Stimulated activated CD4-positive, alpha-beta T cell treated with anti-CD3 and anti-CD28 coated beads, Interleukin-4, amount 100 ng/mL, for 24 hours (primary cell): ENCODE data around the gene SLC43A1.

Experiments
- DNase-seq: peaks from one replicate; pipeline ENCODE4 v3.0.0-alpha.2; 2020

SLC43A1 gene

GRCh38 chr11:57479021-57479663 is 36.4 kb downstream of the SLC43A1 start:
- no peak for DNase-seq

- DNase-seq: no peak
Measured at GRCh38 chr11:57477507-57478189, 37.9 kb downstream of the SLC43A1 start.

GRCh38 chr11:57476757-57477506 is 38.6 kb downstream of the SLC43A1 start:
- no peak for DNase-seq

- no peak for DNase-seq
Measured at GRCh38 chr11:57476047-57476756, 39.3 kb downstream of the SLC43A1 start.

- DNase-seq: no peak
Measured at GRCh38 chr11:57475671-57476046, 39.8 kb downstream of the SLC43A1 start.

GRCh38 chr11:57475191-57475590 is 40.3 kb downstream of the SLC43A1 start:
- DNase-seq: no peak

- DNase-seq: no peak
Measured at GRCh38 chr11:57474803-57475115, 40.7 kb downstream of the SLC43A1 start.

- no peak for DNase-seq
Measured at GRCh38 chr11:57474017-57474802, 41.3 kb downstream of the SLC43A1 start.

GRCh38 chr11:57473285-57473841 is 42.1 kb downstream of the SLC43A1 start:
- DNase-seq: no peak

- DNase-seq: no peak
Measured at GRCh38 chr11:57471496-57471895, 44.0 kb downstream of the SLC43A1 start.

- DNase-seq: no peak
Measured at GRCh38 chr11:57469268-57469667, 46.2 kb downstream of the SLC43A1 start.

- no peak for DNase-seq
Measured at GRCh38 chr11:57468276-57468675, 47.2 kb downstream of the SLC43A1 start.

- DNase-seq: no peak
Measured at GRCh38 chr11:57467508-57468157, 47.9 kb downstream of the SLC43A1 start.

- no peak for DNase-seq
Measured at GRCh38 chr11:57466680-57467079, 48.8 kb downstream of the SLC43A1 start.

- DNase-seq: no peak
Measured at GRCh38 chr11:57464539-57465181, 50.8 kb downstream of the SLC43A1 start.

GRCh38 chr11:57463671-57464538 is 51.6 kb downstream of the SLC43A1 start:
- no peak for DNase-seq

GRCh38 chr11:57462597-57462996 is 52.9 kb downstream of the SLC43A1 start:
- DNase-seq: no peak

- no peak for DNase-seq
Measured at GRCh38 chr11:57461841-57462489, 53.5 kb downstream of the SLC43A1 start.
